Lung microvascular endothelial cell (primary cell): Measurements from ENCODE around the gene C18orf63. TPM values are rescaled to one million over a fixed set of nuclear protein-coding genes. Genes with fewer than 3 reads are reported as not detected.

Source experiments
- total RNA-seq: library from RNA; depleted of rRNA; stranded (reverse); fragments of >200 nt; gene quantifications from 2 replicates; pipeline ENCODE4 v1.2.1, GENCODE V29; 2014

C18orf63 gene
- total RNA-seq, 1 donor from 2014 or later = not detected

Other genes with a start within 250 kb of the C18orf63 start
- gene FBXO15, start 168.0 kb upstream of the C18orf63 start, total RNA-seq = 0.20 and 0.22 TPM in 2 replicates
- 18.3 and 27.4 TPM in 2 replicates for gene TIMM21, start 167.3 kb upstream of the C18orf63 start, total RNA-seq
- gene CYB5A, start 23.9 kb upstream of the C18orf63 start, total RNA-seq = 18.5 and 27.8 TPM in 2 replicates
- not detected in 2 replicates for gene DIPK1C, start 141.5 kb downstream of the C18orf63 start, total RNA-seq
- gene CNDP2, start 180.5 kb downstream of the C18orf63 start, total RNA-seq = 50.8 and 68.5 TPM in 2 replicates
- gene CNDP1, start 218.7 kb downstream of the C18orf63 start, total RNA-seq = not detected in 2 replicates